ENCODE results near the gene DNM1.
"Not testable (repeated sequence)": the region's sequence is repeated elsewhere in the genome, so short reads cannot be mapped to it uniquely, and the experiment has no call there.

The DNM1 gene

DNA sequence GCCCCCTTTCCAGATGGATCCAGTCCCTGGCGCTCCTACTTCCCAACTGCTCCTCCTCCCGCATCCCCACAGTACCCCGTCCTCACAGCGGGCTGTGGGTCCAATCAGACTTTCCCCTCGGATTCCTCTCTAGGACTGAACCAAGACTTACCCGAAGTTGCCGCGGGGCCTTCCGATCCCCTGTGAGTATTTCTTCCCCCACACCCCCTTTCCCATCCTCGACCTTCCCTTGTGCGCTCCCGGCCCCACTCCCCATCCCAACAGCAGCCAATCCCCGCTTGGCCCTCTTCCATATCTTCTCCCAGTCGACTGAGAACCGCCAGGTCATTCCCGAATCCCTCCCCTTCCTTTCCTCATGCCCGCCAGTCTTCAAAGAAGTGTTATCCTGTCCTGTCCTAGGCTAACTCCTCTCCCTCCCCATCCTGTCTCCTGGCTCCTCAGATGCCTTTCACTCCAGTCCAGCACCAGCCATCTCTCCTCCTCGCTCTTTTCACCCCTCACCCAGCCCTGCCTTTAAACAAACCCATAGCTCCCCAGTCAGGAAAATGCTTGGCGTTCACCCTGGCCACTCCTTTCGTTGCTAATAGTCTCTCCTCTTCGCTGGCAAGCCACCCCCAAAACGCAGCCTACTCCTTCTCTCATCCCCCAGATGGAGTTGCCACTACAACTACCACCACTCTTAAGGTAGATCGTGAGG, 73.5 kb downstream of the DNM1 start:
- Histone ChIP-seq H3K27me3 (ENCODE audit: insufficient read depth, insufficient read length) (no peaks in the 10 kb centered on the region), H3K9me3 (ENCODE audit: insufficient read depth, low read length) (no peaks in the 10 kb centered on the region), H3K9ac (ENCODE audit: insufficient read length, low read depth) (peak overlapping the region; percentile 96), H3K4me3 (ENCODE audit: insufficient read length, low read depth) (peak overlapping the region; percentile 78), H3K4me1 (ENCODE audit: insufficient read depth, insufficient read length) (peaks cover 13% of the 10 kb centered on the region), H3K36me3 (ENCODE audit: insufficient read depth, insufficient read length, low read length) (peaks cover 33% of the 10 kb centered on the region)
- DNase-seq (ENCODE audit: low read depth, low spot score): no peak
- TF ChIP-seq YY1 (IDR thresholded peaks at IDR 0.05; ENCODE audit: insufficient read depth, insufficient read length) (no peak), SUZ12 (IDR thresholded peaks at IDR 0.05; ENCODE audit: extremely low read depth, insufficient read depth, insufficient read length) (no peak), ZNF274 (IDR thresholded peaks at IDR 0.05; ENCODE audit: low read depth, low read length) (no peak)

DNA sequence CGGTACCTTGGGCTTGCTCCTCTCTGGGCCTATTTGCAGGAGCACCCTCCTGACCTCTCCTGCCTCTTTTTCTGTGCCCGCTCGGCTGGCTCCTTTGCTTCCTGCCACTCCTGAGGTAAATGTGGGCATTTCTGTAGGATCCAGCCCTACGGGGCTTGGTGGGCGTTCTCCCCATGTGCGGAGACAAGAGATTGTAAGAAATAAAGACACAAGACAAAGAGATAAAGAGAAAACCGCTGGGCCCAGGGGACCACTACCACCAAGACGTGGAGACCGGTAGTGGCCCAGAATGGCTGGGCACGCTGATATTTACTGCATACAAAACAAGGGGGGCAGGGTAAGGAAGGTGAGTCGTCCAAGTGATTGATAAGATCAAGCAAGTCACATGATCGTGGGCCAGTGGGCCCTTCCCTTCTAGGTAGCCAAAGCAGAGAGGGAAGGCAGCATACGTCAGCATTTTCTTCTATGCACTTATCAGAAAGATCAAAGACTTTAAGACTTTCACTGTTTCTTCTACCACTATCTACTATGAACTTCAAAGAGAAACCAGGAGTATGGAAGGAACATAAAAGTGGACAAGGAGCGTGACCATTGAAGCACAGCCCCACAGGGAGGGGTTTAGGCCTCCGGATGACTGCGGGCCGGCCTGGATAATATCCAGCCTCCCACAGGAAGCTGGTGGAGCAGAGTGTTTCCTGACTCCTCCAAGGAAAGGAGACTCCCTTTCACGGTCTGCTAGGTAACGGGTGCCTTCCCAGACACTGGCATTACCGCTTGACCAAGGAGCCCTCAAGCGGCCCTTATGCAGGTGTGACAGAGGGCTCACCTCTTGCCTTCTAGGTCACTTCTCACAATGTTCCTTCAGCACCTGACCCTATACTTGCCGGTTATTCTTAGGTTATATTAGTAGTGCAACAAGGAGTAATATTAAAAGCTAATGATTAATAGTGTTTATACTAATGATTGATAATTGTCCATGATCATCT, 76.2 kb downstream of the DNM1 start:
- not testable (repeated sequence) for H3K4me3 ChIP-seq (ENCODE audit: insufficient read length, low read depth); H3K27me3 ChIP-seq (ENCODE audit: insufficient read depth, insufficient read length); H3K36me3 ChIP-seq (ENCODE audit: insufficient read depth, insufficient read length, low read length); H3K9me3 ChIP-seq (ENCODE audit: insufficient read depth, low read length); DNase-seq (ENCODE audit: low read depth, low spot score)
- peaks cover 17% of the 10 kb centered on the region for H3K4me1 ChIP-seq (ENCODE audit: insufficient read depth, insufficient read length)
- peak overlapping the region; percentile 56 for H3K9ac ChIP-seq (ENCODE audit: insufficient read length, low read depth)

- no peaks in the 10 kb centered on the region for H3K27me3 ChIP-seq (ENCODE audit: insufficient read depth, insufficient read length)
- H3K9ac ChIP-seq (ENCODE audit: insufficient read length, low read depth): no peak overlapping the region
- no peaks in the 10 kb centered on the region for H3K9me3 ChIP-seq (ENCODE audit: insufficient read depth, low read length)
- DNase-seq (ENCODE audit: low read depth, low spot score): no peak
- H3K36me3 ChIP-seq (ENCODE audit: insufficient read depth, insufficient read length, low read length): peaks cover 8% of the 10 kb centered on the region
- TF ChIP-seq ZNF274 (IDR thresholded peaks at IDR 0.05; ENCODE audit: low read depth, low read length) (no peak), YY1 (IDR thresholded peaks at IDR 0.05; ENCODE audit: insufficient read depth, insufficient read length) (no peak), SUZ12 (IDR thresholded peaks at IDR 0.05; ENCODE audit: extremely low read depth, insufficient read depth, insufficient read length) (no peak)
- H3K4me1 ChIP-seq (ENCODE audit: insufficient read depth, insufficient read length): peaks cover 17% of the 10 kb centered on the region
- H3K4me3 ChIP-seq (ENCODE audit: insufficient read length, low read depth): no peak overlapping the region
Observed at GRCh38 chr9:128280084-128280622, 77.0 kb downstream of the DNM1 start.

DNA sequence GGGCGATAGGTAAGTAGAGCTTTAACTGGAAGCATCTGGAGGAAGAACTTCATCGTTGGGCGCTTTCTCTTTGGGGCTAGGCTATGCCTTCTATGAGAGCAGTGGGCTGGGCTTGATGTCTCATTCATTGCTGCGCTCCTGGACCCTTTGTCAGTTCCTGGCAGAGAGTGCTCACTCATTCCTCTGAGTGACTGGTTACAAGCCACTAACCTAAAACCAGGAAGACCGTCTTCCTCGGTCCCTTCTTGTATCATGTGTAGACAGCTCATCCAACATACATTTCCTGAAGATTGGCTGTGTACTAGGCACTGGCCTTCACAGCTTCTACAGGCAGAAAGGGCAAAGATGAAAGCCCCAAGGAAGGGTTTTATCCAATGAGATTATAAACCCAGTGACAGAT, 79.3 kb downstream of the DNM1 start:
- Histone ChIP-seq H3K36me3 (ENCODE audit: insufficient read depth, insufficient read length, low read length) (peaks cover 23% of the 10 kb centered on the region), H3K4me3 (ENCODE audit: insufficient read length, low read depth) (no peak overlapping the region), H3K9ac (ENCODE audit: insufficient read length, low read depth) (no peak overlapping the region), H3K27me3 (ENCODE audit: insufficient read depth, insufficient read length) (no peaks in the 10 kb centered on the region), H3K4me1 (ENCODE audit: insufficient read depth, insufficient read length) (peaks cover 11% of the 10 kb centered on the region), H3K9me3 (ENCODE audit: insufficient read depth, low read length) (no peaks in the 10 kb centered on the region)
- DNase-seq (ENCODE audit: low read depth, low spot score): no peak
- TF ChIP-seq SUZ12 (IDR thresholded peaks at IDR 0.05; ENCODE audit: extremely low read depth, insufficient read depth, insufficient read length) (no peak), ZNF274 (IDR thresholded peaks at IDR 0.05; ENCODE audit: low read depth, low read length) (no peak), YY1 (IDR thresholded peaks at IDR 0.05; ENCODE audit: insufficient read depth, insufficient read length) (no peak)

- peaks cover 32% of the 10 kb centered on the region for H3K36me3 ChIP-seq (ENCODE audit: insufficient read depth, insufficient read length, low read length)
- no peak for TF ChIP-seq SUZ12 (IDR thresholded peaks at IDR 0.05; ENCODE audit: extremely low read depth, insufficient read depth, insufficient read length)
- TF ChIP-seq ZNF274 (IDR thresholded peaks at IDR 0.05; ENCODE audit: low read depth, low read length): no peak
- no peak for TF ChIP-seq YY1 (IDR thresholded peaks at IDR 0.05; ENCODE audit: insufficient read depth, insufficient read length)
- H3K27me3 ChIP-seq (ENCODE audit: insufficient read depth, insufficient read length): no peaks in the 10 kb centered on the region
- peaks cover 6% of the 10 kb centered on the region for H3K4me1 ChIP-seq (ENCODE audit: insufficient read depth, insufficient read length)
- DNase-seq (ENCODE audit: low read depth, low spot score): no peak
- H3K4me3 ChIP-seq (ENCODE audit: insufficient read length, low read depth): no peak overlapping the region
- H3K9ac ChIP-seq (ENCODE audit: insufficient read length, low read depth): no peak overlapping the region
- no peaks in the 10 kb centered on the region for H3K9me3 ChIP-seq (ENCODE audit: insufficient read depth, low read length)
Observed at GRCh38 chr9:128285033-128285784, 82.0 kb downstream of the DNM1 start.

- no peak for DNase-seq (ENCODE audit: low read depth, low spot score)
- H3K27me3 ChIP-seq (ENCODE audit: insufficient read depth, insufficient read length): no peaks in the 10 kb centered on the region
- TF ChIP-seq SUZ12 (IDR thresholded peaks at IDR 0.05; ENCODE audit: extremely low read depth, insufficient read depth, insufficient read length) (no peak), YY1 (IDR thresholded peaks at IDR 0.05; ENCODE audit: insufficient read depth, insufficient read length) (no peak), ZNF274 (IDR thresholded peaks at IDR 0.05; ENCODE audit: low read depth, low read length) (no peak)
- peaks cover 6% of the 10 kb centered on the region for H3K4me1 ChIP-seq (ENCODE audit: insufficient read depth, insufficient read length)
- H3K4me3 ChIP-seq (ENCODE audit: insufficient read length, low read depth): no peak overlapping the region
- no peaks in the 10 kb centered on the region for H3K9me3 ChIP-seq (ENCODE audit: insufficient read depth, low read length)
- H3K36me3 ChIP-seq (ENCODE audit: insufficient read depth, insufficient read length, low read length): peaks cover 31% of the 10 kb centered on the region
- no peak overlapping the region for H3K9ac ChIP-seq (ENCODE audit: insufficient read length, low read depth)
Observed at GRCh38 chr9:128286440-128286839, 83.3 kb downstream of the DNM1 start.
